Transverse colon (tissue), 4 donors: Measurements from ENCODE around the gene SBNO1.

ENCODE experiments used
- EP300 ChIP-seq: sonication (generic); formaldehyde crosslinking; IDR thresholded peaks from one replicate; pipeline ENCODE4 v1.6.1; 2017; ENCODE audit warnings: antibody characterized with exemption, low read depth
- POLR2A ChIP-seq: fragments of 450-650 bp; IDR thresholded peaks from one replicate; pipeline ENCODE4 v1.6.1; 2016; ENCODE audit warnings: antibody characterized with exemption, mild to moderate bottlenecking, moderate library complexity
- POLR2AphosphoS5 ChIP-seq, 3 donors: sonication (generic); formaldehyde crosslinking; IDR thresholded peaks; one replicate each; pipeline ENCODE4 v1.6.1; 2016; ENCODE audit warnings: antibody characterized with exemption in 3 of 3
- TF ChIP-seq, protein P1 (sequence below), 5 experiments: fragments of 200-600 bp in 3 of 5; fragments of 450-650 bp in 2 of 5; sonication (generic) in 3 of 5; IDR thresholded peaks; 1 replicate in 2 of 5; 2 replicates in 3 of 5; pipeline ENCODE4 v1.5.1; 2016 to 2017; ENCODE audit warnings: antibody characterized with exemption in 5 of 5, inconsistent platforms in 3 of 5, mild to moderate bottlenecking in 2 of 5, moderate library complexity in 1 of 5

DNA sequence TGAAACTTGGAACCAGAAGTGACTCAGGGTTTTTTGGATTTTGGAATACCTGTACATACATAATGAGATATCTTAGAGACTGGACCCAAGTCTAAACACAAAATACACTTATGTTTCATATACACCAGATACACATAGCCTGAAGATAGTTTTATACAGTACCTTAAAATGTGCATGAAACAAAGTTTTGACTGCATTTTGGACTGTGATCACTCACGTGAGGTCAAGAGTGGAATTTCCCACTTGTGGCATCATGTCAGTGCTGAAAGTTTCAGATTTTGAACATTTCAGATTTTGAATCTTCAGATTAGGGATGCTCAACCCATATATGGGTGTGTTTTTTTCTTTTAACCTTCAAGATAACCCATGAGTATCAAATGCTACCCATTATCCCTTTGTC lies 6.6 kb downstream of the SBNO1 start:
- no peak for TF ChIP-seq POLR2A
- no peak for TF ChIP-seq POLR2AphosphoS5 (IDR thresholded peaks at IDR 0.05)
- TF ChIP-seq, protein P1, sequence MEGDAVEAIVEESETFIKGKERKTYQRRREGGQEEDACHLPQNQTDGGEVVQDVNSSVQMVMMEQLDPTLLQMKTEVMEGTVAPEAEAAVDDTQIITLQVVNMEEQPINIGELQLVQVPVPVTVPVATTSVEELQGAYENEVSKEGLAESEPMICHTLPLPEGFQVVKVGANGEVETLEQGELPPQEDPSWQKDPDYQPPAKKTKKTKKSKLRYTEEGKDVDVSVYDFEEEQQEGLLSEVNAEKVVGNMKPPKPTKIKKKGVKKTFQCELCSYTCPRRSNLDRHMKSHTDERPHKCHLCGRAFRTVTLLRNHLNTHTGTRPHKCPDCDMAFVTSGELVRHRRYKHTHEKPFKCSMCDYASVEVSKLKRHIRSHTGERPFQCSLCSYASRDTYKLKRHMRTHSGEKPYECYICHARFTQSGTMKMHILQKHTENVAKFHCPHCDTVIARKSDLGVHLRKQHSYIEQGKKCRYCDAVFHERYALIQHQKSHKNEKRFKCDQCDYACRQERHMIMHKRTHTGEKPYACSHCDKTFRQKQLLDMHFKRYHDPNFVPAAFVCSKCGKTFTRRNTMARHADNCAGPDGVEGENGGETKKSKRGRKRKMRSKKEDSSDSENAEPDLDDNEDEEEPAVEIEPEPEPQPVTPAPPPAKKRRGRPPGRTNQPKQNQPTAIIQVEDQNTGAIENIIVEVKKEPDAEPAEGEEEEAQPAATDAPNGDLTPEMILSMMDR (IDR thresholded peaks at IDR 0.05): no peak
- no peak for TF ChIP-seq EP300
